MM.1S (cell line): Measurements from ENCODE around the gene NDUFS8.

ENCODE experiments used
- DNase-seq: peaks from one replicate; pipeline ENCODE4 v3.0.0-alpha.2; 2015
- H2AFZ ChIP-seq: fragments of 300-600 bp; sonication (generic); 2 replicates; pipeline ENCODE4 v1.6.0; 2016; ENCODE audit warnings: antibody characterized with exemption, low read length
- H3F3A ChIP-seq: fragments of 300-600 bp; sonication (generic); 2 replicates; pipeline ENCODE4 v1.6.1; 2016; ENCODE audit warnings: mild to moderate bottlenecking, antibody characterized with exemption, low read length, moderate library complexity, mixed read lengths; ENCODE audit not compliant: insufficient read depth
- H3K27ac ChIP-seq: fragments of 300-600 bp; sonication (generic); 2 replicates; pipeline ENCODE4 v1.5.1; 2016; ENCODE audit warnings: mild to moderate bottlenecking, low read length
- H3K27me3 ChIP-seq: fragments of 300-600 bp; sonication (generic); replicated peaks from 2 replicates; pipeline ENCODE4 v1.6.0; 2016; ENCODE audit warnings: low read length; ENCODE audit not compliant: insufficient read depth
- H3K36me3 ChIP-seq: fragments of 300-600 bp; sonication (generic); replicated peaks from 2 replicates; pipeline ENCODE4 v1.6.1; 2016; ENCODE audit warnings: mild to moderate bottlenecking, low read length, mixed read lengths; ENCODE audit not compliant: insufficient read depth
- H3K4me1 ChIP-seq: fragments of 300-600 bp; sonication (generic); 2 replicates; pipeline ENCODE4 v1.6.1; 2016; ENCODE audit warnings: low read length, mixed read lengths
- H3K4me2 ChIP-seq: fragments of 300-600 bp; sonication (generic); 2 replicates; pipeline ENCODE4 v1.6.0; 2016; ENCODE audit warnings: low read depth, low read length
- H3K4me3 ChIP-seq: fragments of 300-600 bp; sonication (generic); 2 replicates; pipeline ENCODE4 v1.5.1; 2016; ENCODE audit warnings: low read length, mixed read lengths
- H3K79me2 ChIP-seq: fragments of 300-600 bp; sonication (generic); 2 replicates; pipeline ENCODE4 v1.6.1; 2016; ENCODE audit warnings: mixed run types, low read length, mixed read lengths
- H3K9ac ChIP-seq: fragments of 300-600 bp; sonication (generic); 2 replicates; pipeline ENCODE4 v1.6.1; 2016; ENCODE audit warnings: low read length, mixed read lengths
- H3K9me2 ChIP-seq: fragments of 300-600 bp; sonication (generic); replicated peaks from 2 replicates; pipeline ENCODE4 v1.6.1; 2016; ENCODE audit warnings: mild to moderate bottlenecking, low read length, mixed read lengths; ENCODE audit not compliant: insufficient read depth
- H3K9me3 ChIP-seq: fragments of 300-600 bp; sonication (generic); replicated peaks from 2 replicates; pipeline ENCODE4 v1.6.1; 2016; ENCODE audit warnings: mild to moderate bottlenecking, low read length, mixed read lengths; ENCODE audit not compliant: insufficient read depth
- H4K20me1 ChIP-seq: fragments of 300-600 bp; sonication (generic); 2 replicates; pipeline ENCODE4 v1.6.1; 2016; ENCODE audit warnings: mild to moderate bottlenecking, low read length, moderate library complexity, mixed read lengths; ENCODE audit not compliant: insufficient read depth
- CTCF ChIP-seq: fragments of 300-600 bp; sonication (generic); IDR thresholded peaks from 2 replicates; pipeline ENCODE4 v1.5.1; 2016; ENCODE audit warnings: antibody characterized with exemption, low read length, mixed read lengths
- EZH2 ChIP-seq: fragments of 300-600 bp; sonication (generic); optimal IDR thresholded peaks from 2 replicates; pipeline ENCODE3; 2017; ENCODE audit warnings: low read depth, mild to moderate bottlenecking, antibody characterized with exemption, low read length, mixed read lengths
- EZH2phosphoT487 ChIP-seq: fragments of 300-600 bp; sonication (generic); IDR thresholded peaks from 2 replicates; pipeline ENCODE4 v1.6.1; 2018; ENCODE audit warnings: antibody characterized with exemption, low read length

Gene NDUFS8

GRCh38 chr11:68017980-68018729, 12.3 kb upstream of the NDUFS8 start:
- no peak overlapping the region for H2AFZ ChIP-seq
- H3K9ac ChIP-seq: no peak overlapping the region
- no peak overlapping the region for H3K4me3 ChIP-seq
- H3K27ac ChIP-seq: no peak overlapping the region
- no peaks in the 10 kb centered on the region for H3K36me3 ChIP-seq
- H4K20me1 ChIP-seq: no peaks in the 10 kb centered on the region
- H3F3A ChIP-seq: peaks cover 8% of the 10 kb centered on the region; the same call in 1 of the 2 replicates
- no peak for DNase-seq
- H3K27me3 ChIP-seq: no peaks in the 10 kb centered on the region
- no peaks in the 10 kb centered on the region for H3K79me2 ChIP-seq
- TF ChIP-seq CTCF (no peak), EZH2 (no peak), EZH2phosphoT487 (no peak)
- no peaks in the 10 kb centered on the region for H3K9me3 ChIP-seq
- H3K9me2 ChIP-seq: no peaks in the 10 kb centered on the region
- peaks cover 20% of the 10 kb centered on the region for H3K4me1 ChIP-seq
- no peak overlapping the region for H3K4me2 ChIP-seq

GRCh38 chr11:68018730-68019190, 11.7 kb upstream of the NDUFS8 start:
- Histone ChIP-seq H3K27ac (no peak overlapping the region), H3K79me2 (no peaks in the 10 kb centered on the region), H4K20me1 (no peaks in the 10 kb centered on the region), H3K4me2 (no peak overlapping the region), H3K9ac (no peak overlapping the region), H2AFZ (no peak overlapping the region), H3K4me1 (peaks cover 14% of the 10 kb centered on the region), H3K27me3 (no peaks in the 10 kb centered on the region), H3F3A (peaks cover 3% of the 10 kb centered on the region; the same call in 1 of the 2 replicates), H3K36me3 (no peaks in the 10 kb centered on the region), H3K4me3 (no peak overlapping the region), H3K9me3 (no peaks in the 10 kb centered on the region), H3K9me2 (no peaks in the 10 kb centered on the region)
- DNase-seq: no peak
- TF ChIP-seq EZH2 (no peak), CTCF (no peak), EZH2phosphoT487 (no peak)

DNA sequence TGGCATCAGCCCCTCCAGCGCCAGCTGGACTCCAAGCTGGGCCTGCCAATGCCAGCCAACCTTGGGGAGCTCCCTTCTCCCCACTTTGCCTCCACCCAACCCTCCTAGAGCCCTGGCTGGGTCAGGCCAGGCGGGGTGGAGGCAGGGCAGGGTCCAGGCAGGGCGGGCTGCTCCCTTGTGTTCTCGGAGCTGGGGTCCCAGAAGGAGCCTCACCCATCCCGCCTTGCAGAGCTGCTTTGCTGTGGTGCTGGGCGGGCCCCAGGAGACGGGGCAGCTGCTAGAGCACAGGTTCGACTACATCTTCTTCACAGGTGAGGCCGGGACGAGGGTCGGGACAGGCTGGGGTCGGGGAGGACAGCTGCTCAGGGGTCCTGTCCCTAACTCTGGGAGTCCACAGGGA, 11.0 kb upstream of the NDUFS8 start:
- Histone ChIP-seq H3K9me3 (no peaks in the 10 kb centered on the region), H3K4me2 (no peak overlapping the region), H3F3A (no peaks in the 10 kb centered on the region), H3K9ac (no peak overlapping the region), H4K20me1 (no peaks in the 10 kb centered on the region), H3K27me3 (no peaks in the 10 kb centered on the region), H3K79me2 (no peaks in the 10 kb centered on the region), H3K36me3 (no peaks in the 10 kb centered on the region), H3K9me2 (no peaks in the 10 kb centered on the region), H3K4me3 (no peak overlapping the region), H2AFZ (no peak overlapping the region), H3K4me1 (peaks cover 9% of the 10 kb centered on the region), H3K27ac (no peak overlapping the region)
- no peak for DNase-seq
- TF ChIP-seq EZH2 (no peak), EZH2phosphoT487 (no peak), CTCF (no peak)
